K562 (cell line): Measurements from ENCODE around the gene CATSPER3.

Experiments used
- PRMT5 ChIP-seq: sonication (generic); formaldehyde crosslinking; IDR thresholded peaks from 2 replicates; pipeline ENCODE4 v1.5.0; 2020; ENCODE audit warnings: missing genetic modification reagents
- TF ChIP-seq, protein P1 (sequence below), 3 experiments: IDR thresholded peaks in 2 of 3; conservative IDR thresholded peaks in 1 of 3; 2 replicates each; pipeline ENCODE4 v1.5.1; 2011 to 2012; ENCODE audit warnings: low read length in 3 of 3, mild to moderate bottlenecking in 3 of 3, control low read depth in 2 of 3, improper control_type of control experiment in 1 of 3, inconsistent platforms in 1 of 3, low read depth in 1 of 3, mixed read lengths in 1 of 3, moderate library complexity in 1 of 3; ENCODE audit not compliant: insufficient read depth in 2 of 3
- TF ChIP-seq, protein P2 (sequence below): fragments of 450-650 bp; conservative IDR thresholded peaks from 2 replicates; pipeline ENCODE4 v1.6.1; 2016; ENCODE audit warnings: missing genetic modification characterization, low read depth, mild to moderate bottlenecking, missing compliant biosample characterization, moderate library complexity

DNA sequence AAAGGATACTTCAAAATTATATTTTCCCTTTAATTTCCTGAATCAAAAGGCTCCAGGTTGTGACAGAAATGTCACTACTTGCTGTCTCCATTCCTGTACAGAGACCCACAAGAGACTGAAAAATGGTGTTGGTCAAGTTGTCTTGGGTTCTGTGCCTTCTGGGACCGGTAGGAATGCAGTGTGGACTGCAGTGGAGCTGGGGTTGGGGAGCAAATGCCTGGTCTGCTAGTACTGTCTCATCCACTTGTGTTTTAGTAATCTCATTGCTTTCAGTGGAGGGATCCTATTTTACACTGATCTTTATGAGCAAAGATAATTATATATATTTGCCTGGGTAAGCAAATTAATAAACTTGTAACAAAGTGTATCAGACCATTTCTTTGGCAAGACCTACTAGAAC, 24.2 kb upstream of the CATSPER3 start:
- TF ChIP-seq, protein P1, sequence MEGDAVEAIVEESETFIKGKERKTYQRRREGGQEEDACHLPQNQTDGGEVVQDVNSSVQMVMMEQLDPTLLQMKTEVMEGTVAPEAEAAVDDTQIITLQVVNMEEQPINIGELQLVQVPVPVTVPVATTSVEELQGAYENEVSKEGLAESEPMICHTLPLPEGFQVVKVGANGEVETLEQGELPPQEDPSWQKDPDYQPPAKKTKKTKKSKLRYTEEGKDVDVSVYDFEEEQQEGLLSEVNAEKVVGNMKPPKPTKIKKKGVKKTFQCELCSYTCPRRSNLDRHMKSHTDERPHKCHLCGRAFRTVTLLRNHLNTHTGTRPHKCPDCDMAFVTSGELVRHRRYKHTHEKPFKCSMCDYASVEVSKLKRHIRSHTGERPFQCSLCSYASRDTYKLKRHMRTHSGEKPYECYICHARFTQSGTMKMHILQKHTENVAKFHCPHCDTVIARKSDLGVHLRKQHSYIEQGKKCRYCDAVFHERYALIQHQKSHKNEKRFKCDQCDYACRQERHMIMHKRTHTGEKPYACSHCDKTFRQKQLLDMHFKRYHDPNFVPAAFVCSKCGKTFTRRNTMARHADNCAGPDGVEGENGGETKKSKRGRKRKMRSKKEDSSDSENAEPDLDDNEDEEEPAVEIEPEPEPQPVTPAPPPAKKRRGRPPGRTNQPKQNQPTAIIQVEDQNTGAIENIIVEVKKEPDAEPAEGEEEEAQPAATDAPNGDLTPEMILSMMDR (IDR thresholded peaks at IDR 0.05 in 2 of 3, conservative IDR thresholded peaks at IDR 0.05 in 1 of 3; ENCODE audit: insufficient read depth in 2 of 3, low read depth in 1 of 3, low read length in 3 of 3): no peak
- TF ChIP-seq PRMT5 (CRISPR knock-in tag): no peak
- TF ChIP-seq, protein P2, sequence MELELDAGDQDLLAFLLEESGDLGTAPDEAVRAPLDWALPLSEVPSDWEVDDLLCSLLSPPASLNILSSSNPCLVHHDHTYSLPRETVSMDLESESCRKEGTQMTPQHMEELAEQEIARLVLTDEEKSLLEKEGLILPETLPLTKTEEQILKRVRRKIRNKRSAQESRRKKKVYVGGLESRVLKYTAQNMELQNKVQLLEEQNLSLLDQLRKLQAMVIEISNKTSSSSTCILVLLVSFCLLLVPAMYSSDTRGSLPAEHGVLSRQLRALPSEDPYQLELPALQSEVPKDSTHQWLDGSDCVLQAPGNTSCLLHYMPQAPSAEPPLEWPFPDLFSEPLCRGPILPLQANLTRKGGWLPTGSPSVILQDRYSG (tag): no peak
